Myometrial cell (primary cell): ENCODE results near the gene PUS1. TPM values are rescaled to one million over a fixed set of nuclear protein-coding genes. Genes with fewer than 3 reads are reported as not detected.

Experiments
- total RNA-seq: library from RNA; depleted of rRNA; stranded (reverse); fragments of >200 nt; gene quantifications from 2 replicates; pipeline ENCODE4 v1.2.3, GENCODE V29; 2015

PUS1 gene
- 20.0 and 23.9 TPM in 2 replicates for total RNA-seq

DNA sequence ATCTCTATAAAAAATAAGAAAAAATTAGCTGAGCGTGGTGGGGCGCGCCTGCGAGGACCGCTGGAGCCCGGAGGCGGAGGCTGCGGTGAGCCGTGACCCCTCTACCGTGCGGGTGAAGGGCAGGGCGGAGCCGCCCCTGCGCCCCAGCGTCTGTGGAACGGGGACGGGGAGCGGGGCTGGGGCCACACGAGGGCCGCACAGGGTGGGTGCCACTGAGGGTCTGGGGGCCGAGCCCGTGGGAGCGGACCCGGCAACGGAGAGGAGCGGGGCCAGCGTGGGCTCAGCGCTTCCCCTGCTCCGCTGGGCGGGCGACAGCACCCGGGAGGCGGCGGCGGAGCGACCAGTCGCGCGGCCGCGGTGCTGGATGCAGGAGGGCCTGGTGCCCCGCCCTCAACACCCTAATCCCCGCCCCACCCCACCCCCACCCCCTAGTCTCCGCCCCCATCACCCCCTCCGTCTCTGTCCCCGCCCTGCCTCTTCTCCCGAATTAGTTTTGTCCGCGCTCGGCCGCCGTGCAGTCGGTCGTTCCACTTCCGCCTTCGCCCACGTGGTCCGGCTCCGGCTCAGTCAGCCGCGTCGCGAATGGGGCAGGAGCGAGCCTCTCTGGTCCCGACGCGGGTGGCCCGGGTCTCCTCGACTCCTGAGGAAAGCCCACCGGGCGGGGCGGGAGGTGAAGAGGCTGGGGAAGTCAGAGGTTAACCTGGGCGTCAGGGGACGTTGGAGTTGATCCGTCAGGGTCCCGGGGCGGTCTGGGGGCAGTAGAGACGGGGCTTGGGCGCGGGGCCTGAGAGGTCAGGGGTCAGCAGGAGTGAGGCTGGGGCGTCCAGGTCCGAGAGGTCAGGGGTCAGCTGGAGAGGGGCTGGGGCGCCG is at the start of gene PUS1:
PUS1 (plus strand) TSS at position 566 of the 870 bp plus-strand sequence. CDS start 447 bp downstream, outside the sequence.

DNA sequence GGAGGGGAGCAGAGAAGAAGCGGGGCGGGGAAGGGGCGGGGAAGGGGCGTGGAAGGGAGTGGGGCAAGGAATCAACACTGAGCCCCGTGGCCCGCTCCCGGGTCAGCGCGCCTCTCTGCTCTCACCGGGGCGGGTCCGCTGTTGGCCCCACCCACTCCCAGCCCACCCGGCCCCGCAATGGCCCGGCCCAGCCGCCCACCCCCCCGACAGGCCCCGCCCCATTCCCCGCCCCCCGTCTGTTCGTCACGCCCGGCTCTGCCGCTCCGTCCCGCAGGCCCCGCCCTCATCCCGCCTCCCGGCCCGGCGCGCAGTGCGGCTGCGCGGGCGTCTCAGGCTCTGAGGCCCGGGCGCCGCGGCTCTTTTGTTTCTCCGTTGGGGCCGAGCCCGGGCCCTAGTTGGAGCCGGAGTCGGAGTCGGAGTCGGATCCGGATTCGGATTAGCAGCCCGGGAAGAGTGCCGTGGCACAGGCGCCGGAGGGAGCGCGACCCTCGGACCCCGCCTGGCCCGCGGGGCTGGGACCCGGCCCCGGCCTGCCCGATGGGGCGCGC is 34.7 kb upstream of the PUS1 start, which contains the start of gene ULK1:
ULK1 (plus strand) TSS at position 310 of the 548 bp plus-strand sequence. CDS start 380 bp downstream, outside the sequence.

DNA sequence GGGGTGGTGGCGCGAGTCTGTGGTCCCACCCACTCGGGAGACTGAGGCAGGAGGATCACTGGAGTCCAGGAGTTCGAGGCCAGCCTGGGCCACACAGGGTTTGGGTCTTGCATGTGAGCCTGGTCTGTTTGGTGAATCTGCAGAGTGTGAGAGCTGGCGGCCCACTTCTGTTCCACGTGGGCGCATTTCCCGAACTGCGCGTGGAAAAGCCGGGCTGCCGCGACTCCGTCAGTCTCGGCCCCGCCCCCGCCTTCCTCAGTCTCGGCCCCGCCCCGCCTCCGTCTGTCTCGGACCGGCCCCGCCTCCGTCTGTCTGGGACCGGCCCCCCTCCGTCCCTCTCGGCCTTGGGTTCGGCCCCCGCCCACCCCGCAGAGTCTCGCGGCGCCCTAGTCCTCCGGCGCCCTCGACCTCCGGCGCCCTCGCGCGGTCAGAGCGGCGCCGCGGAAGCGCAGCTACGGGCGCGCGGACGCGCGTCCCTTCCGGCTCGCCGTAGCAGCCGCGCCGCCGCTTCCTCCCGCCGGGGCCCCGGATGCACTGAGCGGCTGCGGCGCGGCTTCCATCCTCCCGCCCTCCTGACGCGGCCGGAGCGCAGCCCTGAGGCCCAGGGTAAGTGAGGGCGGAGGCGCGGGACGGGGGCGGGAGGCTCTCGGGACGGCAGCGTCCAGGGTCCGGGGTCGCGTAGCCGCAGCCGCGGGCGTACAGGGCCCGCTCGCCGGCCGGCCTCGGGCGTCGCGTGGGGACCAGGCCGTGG is 20.5 kb downstream of the PUS1 start, which contains the start of gene EP400:
EP400 (plus strand) TSS at position 512 of the 751 bp plus-strand sequence. CDS start 10,678 bp downstream, outside the sequence.

Other genes with a start within 250 kb of the PUS1 start
- 12.7 and 14.4 TPM in 2 replicates for gene SFSWAP, start 218.2 kb upstream of the PUS1 start, total RNA-seq
- gene MMP17, start 100.9 kb upstream of the PUS1 start, total RNA-seq = 19.7 and 65.2 TPM in 2 replicates
- 4.0 and 9.4 TPM in 2 replicates for gene ULK1, start 34.7 kb upstream of the PUS1 start, total RNA-seq
- 5.0 and 6.1 TPM in 2 replicates for gene EP400, start 20.7 kb downstream of the PUS1 start, total RNA-seq
- 11.7 and 13.0 TPM in 2 replicates for gene DDX51, start 215.0 kb downstream of the PUS1 start, total RNA-seq
- gene NOC4L, start 215.2 kb downstream of the PUS1 start, total RNA-seq = 15.6 and 16.8 TPM in 2 replicates